Activated T-cell treated with anti-CD3 and anti-CD28 coated beads, Interleukin-2, amount 50 U/mL, for 1 hour (primary cell): ENCODE results near the gene ZNF230.

Experiments used
- DNase-seq: peaks from one replicate; pipeline ENCODE4 v3.0.0-alpha.2; 2020

ZNF230 gene

GRCh38 chr19:44050740-44051649 is 48.2 kb downstream of the ZNF230 start:
- DNase-seq = peak; percentile 31

- peak; percentile 67 for DNase-seq
Observed at GRCh38 chr19:44051650-44052402, 49.1 kb downstream of the ZNF230 start, which contains the start of gene ZNF223. Gene ZNF223, plus strand, starts transcription at chr19:44052036. Its CDS starts 3,141 bp downstream, at chr19:44055177.

GRCh38 chr19:44055870-44056269 is 53.1 kb downstream of the ZNF230 start:
- DNase-seq = no peak

- DNase-seq = no peak
Observed at GRCh38 chr19:44059229-44059628, 56.5 kb downstream of the ZNF230 start.

DNA sequence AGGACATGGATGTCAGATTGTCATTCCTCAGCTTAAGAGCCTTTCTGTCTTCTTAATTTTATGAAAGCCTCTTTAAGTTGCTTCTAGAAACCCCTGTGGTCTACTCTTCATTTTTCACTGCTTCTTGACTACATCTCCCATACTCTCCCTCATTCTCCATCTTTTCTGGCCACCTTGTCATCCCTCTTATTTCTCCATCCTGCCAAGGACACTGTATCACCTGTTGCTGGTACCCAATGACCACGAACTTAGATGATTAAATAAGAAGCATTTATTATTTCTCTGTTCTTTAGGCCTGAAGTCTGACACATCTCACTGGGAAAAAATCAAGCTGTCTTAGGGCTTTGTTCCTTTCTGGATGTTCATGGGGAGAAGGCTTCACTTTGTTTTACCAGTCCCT is 58.3 kb downstream of the ZNF230 start:
- no peak for DNase-seq
